ENCODE measurements around the gene SLIT3.

SLIT3 gene

GRCh38 chr5:169164481-169164925 lies 136.4 kb downstream of the SLIT3 start:
- TF ChIP-seq SPI1 (IDR thresholded peaks at IDR 0.05; ENCODE audit: low read depth, low read length) (no peak), POLR2AphosphoS5 (IDR thresholded peaks at IDR 0.05; ENCODE audit: low read depth, low read length) (no peak), TAF1 (IDR thresholded peaks at IDR 0.05; ENCODE audit: low read depth, low read length) (no peak), PAX5 (IDR thresholded peaks at IDR 0.05; ENCODE audit: insufficient read depth, low read length, severe bottlenecking) (no peak), POU2F2 (IDR thresholded peaks at IDR 0.05; ENCODE audit: low read depth, low read length) (no peak), POLR2A (IDR thresholded peaks at IDR 0.05; ENCODE audit: low read depth, low read length) (no peak)
- no peak for DNase-seq (ENCODE audit: insufficient read length, low spot score)
- FAIRE-seq: no peak

DNA sequence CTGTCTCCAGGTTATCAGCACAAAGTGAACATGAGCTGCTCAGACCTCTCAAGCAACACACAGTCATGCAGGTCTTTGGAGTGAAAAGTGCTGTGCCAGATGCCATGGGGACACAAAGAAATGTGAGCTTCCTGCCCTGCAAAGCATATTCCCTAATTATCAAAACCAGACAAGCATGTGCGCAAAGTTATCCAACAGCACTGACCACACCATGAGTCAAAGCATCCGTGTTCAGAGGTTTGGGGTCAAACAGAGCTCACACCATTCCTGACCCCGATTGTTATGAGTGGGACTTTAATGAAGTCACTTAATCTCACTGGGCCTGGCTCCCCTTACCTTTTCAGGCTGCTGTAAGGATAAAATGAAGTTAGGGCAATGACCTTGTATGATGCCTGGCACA lies 138.5 kb downstream of the SLIT3 start:
- no peak for TF ChIP-seq SPI1 (IDR thresholded peaks at IDR 0.05; ENCODE audit: low read depth, low read length)
- no peak for TF ChIP-seq TAF1 (IDR thresholded peaks at IDR 0.05; ENCODE audit: low read depth, low read length)
- DNase-seq (ENCODE audit: insufficient read length, low spot score) (no peak), FAIRE-seq (no peak)

DNA sequence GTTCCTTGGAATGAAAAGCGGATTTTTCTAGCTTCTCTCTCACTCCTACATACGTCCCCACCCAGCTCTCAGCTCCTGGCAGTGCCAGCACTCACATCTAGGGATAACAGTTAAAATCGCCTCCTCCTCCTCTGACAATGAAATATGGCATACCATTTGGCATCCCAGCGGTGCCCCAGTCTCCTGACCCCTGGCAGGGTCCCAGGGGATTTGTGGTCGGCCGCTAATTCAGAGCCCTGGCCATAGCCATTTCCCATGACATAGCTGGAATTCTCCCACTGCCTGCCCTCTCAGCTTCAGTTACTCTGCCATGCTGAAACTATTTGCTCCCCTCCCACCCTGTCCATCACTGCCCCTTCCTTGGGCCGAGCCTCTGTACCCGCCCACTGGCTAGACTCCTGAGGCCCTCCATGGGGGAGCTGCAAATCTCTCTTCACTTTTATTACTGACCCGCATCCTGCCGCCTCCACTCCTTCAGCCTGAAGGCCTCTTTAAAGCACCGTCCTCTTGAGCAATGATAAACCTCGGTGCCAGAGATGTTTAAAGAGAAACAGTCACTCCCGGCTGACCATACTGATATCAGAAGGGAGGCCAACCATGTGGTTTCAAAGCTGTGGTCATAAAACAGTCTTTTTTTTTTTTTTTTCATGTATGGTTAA lies 139.8 kb downstream of the SLIT3 start:
- FAIRE-seq (no peak), DNase-seq (ENCODE audit: insufficient read length, low spot score) (no peak)

GRCh38 chr5:169160405-169160901 lies 140.5 kb downstream of the SLIT3 start:
- no peak for DNase-seq (ENCODE audit: insufficient read length, low spot score)
- FAIRE-seq: no peak

More for the DNA sequence above, 139.8 kb downstream of the SLIT3 start:
- no peak for TF ChIP-seq POLR2AphosphoS5 (IDR thresholded peaks at IDR 0.05; ENCODE audit: low read depth, low read length)
- no peak for TF ChIP-seq TAF1 (IDR thresholded peaks at IDR 0.05; ENCODE audit: low read depth, low read length)
- TF ChIP-seq POLR2A (IDR thresholded peaks at IDR 0.05; ENCODE audit: low read depth, low read length): no peak
- TF ChIP-seq SPI1 (IDR thresholded peaks at IDR 0.05; ENCODE audit: low read depth, low read length): no peak
- TF ChIP-seq PAX5 (IDR thresholded peaks at IDR 0.05; ENCODE audit: insufficient read depth, low read length, severe bottlenecking): no peak
- no peak for TF ChIP-seq POU2F2 (IDR thresholded peaks at IDR 0.05; ENCODE audit: low read depth, low read length)

GRCh38 chr5:169158764-169159163 lies 142.2 kb downstream of the SLIT3 start:
- DNase-seq (ENCODE audit: insufficient read length, low spot score) (no peak), FAIRE-seq (no peak)
- TF ChIP-seq SPI1 (IDR thresholded peaks at IDR 0.05; ENCODE audit: low read depth, low read length) (no peak), TAF1 (IDR thresholded peaks at IDR 0.05; ENCODE audit: low read depth, low read length) (no peak), POLR2AphosphoS5 (IDR thresholded peaks at IDR 0.05; ENCODE audit: low read depth, low read length) (no peak), POLR2A (IDR thresholded peaks at IDR 0.05; ENCODE audit: low read depth, low read length) (no peak), PAX5 (IDR thresholded peaks at IDR 0.05; ENCODE audit: insufficient read depth, low read length, severe bottlenecking) (no peak), POU2F2 (IDR thresholded peaks at IDR 0.05; ENCODE audit: low read depth, low read length) (no peak)

More at GRCh38 chr5:169160405-169160901, 140.5 kb downstream of the SLIT3 start:
- TF ChIP-seq TAF1 (IDR thresholded peaks at IDR 0.05; ENCODE audit: low read depth, low read length) (no peak), POU2F2 (IDR thresholded peaks at IDR 0.05; ENCODE audit: low read depth, low read length) (no peak), POLR2A (IDR thresholded peaks at IDR 0.05; ENCODE audit: low read depth, low read length) (no peak), POLR2AphosphoS5 (IDR thresholded peaks at IDR 0.05; ENCODE audit: low read depth, low read length) (no peak), SPI1 (IDR thresholded peaks at IDR 0.05; ENCODE audit: low read depth, low read length) (no peak), PAX5 (IDR thresholded peaks at IDR 0.05; ENCODE audit: insufficient read depth, low read length, severe bottlenecking) (no peak)

GRCh38 chr5:169157064-169157463 lies 143.9 kb downstream of the SLIT3 start:
- no peak for DNase-seq (ENCODE audit: insufficient read length, low spot score)
- no peak for FAIRE-seq
- TF ChIP-seq PAX5 (IDR thresholded peaks at IDR 0.05; ENCODE audit: insufficient read depth, low read length, severe bottlenecking): no peak
- no peak for TF ChIP-seq POU2F2 (IDR thresholded peaks at IDR 0.05; ENCODE audit: low read depth, low read length)
- no peak for TF ChIP-seq TAF1 (IDR thresholded peaks at IDR 0.05; ENCODE audit: low read depth, low read length)
- TF ChIP-seq POLR2AphosphoS5 (IDR thresholded peaks at IDR 0.05; ENCODE audit: low read depth, low read length): no peak
- no peak for TF ChIP-seq SPI1 (IDR thresholded peaks at IDR 0.05; ENCODE audit: low read depth, low read length)
- TF ChIP-seq POLR2A (IDR thresholded peaks at IDR 0.05; ENCODE audit: low read depth, low read length): no peak

DNA sequence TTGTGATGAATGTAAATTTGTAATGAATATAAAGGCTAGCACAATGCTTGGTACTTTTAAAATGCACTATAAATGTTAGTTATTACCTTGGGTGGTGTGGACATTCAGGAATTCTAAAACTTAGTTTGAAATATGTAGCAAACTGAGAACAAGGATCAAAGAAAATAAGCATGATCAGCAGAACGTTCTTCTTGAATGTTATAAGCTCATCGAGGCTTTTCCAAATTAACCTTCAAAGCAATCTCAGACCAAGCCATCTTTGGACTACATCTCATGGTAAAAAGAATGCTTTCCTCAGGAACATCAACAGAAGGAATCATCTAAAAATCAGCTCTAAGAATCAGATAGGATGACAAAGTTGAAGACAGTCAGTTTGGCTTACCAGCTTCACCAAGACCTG lies 146.3 kb downstream of the SLIT3 start:
- FAIRE-seq (no peak), DNase-seq (ENCODE audit: insufficient read length, low spot score) (no peak)
- TF ChIP-seq POLR2AphosphoS5 (IDR thresholded peaks at IDR 0.05; ENCODE audit: low read depth, low read length): no peak
- TF ChIP-seq SPI1 (IDR thresholded peaks at IDR 0.05; ENCODE audit: low read depth, low read length): no peak
- TF ChIP-seq PAX5 (IDR thresholded peaks at IDR 0.05; ENCODE audit: insufficient read depth, low read length, severe bottlenecking): no peak
- no peak for TF ChIP-seq POLR2A (IDR thresholded peaks at IDR 0.05; ENCODE audit: low read depth, low read length)
- no peak for TF ChIP-seq POU2F2 (IDR thresholded peaks at IDR 0.05; ENCODE audit: low read depth, low read length)
- no peak for TF ChIP-seq TAF1 (IDR thresholded peaks at IDR 0.05; ENCODE audit: low read depth, low read length)

GRCh38 chr5:169153405-169153804 lies 147.5 kb downstream of the SLIT3 start:
- FAIRE-seq (no peak), DNase-seq (ENCODE audit: insufficient read length, low spot score) (no peak)
- TF ChIP-seq SPI1 (IDR thresholded peaks at IDR 0.05; ENCODE audit: low read depth, low read length) (no peak), POLR2AphosphoS5 (IDR thresholded peaks at IDR 0.05; ENCODE audit: low read depth, low read length) (no peak), PAX5 (IDR thresholded peaks at IDR 0.05; ENCODE audit: insufficient read depth, low read length, severe bottlenecking) (no peak), POLR2A (IDR thresholded peaks at IDR 0.05; ENCODE audit: low read depth, low read length) (no peak), TAF1 (IDR thresholded peaks at IDR 0.05; ENCODE audit: low read depth, low read length) (no peak), POU2F2 (IDR thresholded peaks at IDR 0.05; ENCODE audit: low read depth, low read length) (no peak)

DNA sequence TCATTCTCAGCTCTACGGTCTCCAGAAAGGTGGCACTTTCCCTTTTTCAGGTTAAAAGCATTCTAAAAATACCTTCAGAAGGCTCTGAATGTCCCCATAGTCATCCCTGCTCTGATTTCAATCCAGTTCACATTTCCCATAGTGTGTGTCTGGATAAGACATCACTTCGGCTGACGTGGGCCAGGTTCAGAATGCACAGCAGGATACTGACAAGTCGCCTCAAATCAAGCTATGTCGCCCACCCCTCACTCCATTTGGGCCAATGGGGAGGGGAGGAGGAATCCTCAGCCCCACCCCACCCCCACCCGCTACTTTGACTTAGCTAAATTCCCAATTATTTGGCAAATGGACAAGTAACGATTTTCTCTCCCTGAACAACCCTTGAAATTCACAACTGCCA lies 148.0 kb downstream of the SLIT3 start:
- DNase-seq (ENCODE audit: insufficient read length, low spot score): no peak
- FAIRE-seq: no peak
- TF ChIP-seq TAF1 (IDR thresholded peaks at IDR 0.05; ENCODE audit: low read depth, low read length) (no peak), POLR2A (IDR thresholded peaks at IDR 0.05; ENCODE audit: low read depth, low read length) (no peak), POLR2AphosphoS5 (IDR thresholded peaks at IDR 0.05; ENCODE audit: low read depth, low read length) (no peak), SPI1 (IDR thresholded peaks at IDR 0.05; ENCODE audit: low read depth, low read length) (no peak), POU2F2 (IDR thresholded peaks at IDR 0.05; ENCODE audit: low read depth, low read length) (no peak), PAX5 (IDR thresholded peaks at IDR 0.05; ENCODE audit: insufficient read depth, low read length, severe bottlenecking) (no peak)

Measured in GM12891 (cell line).